OCI-LY1 (cell line): ENCODE results near the gene PCP2.

Source experiments
- H2AFZ ChIP-seq: fragments of 200-600 bp; sonication (generic), shearing (Covaris generic); 2 replicates; pipeline ENCODE4 v1.6.0; 2014; ENCODE audit warnings: antibody characterized with exemption, mild to moderate bottlenecking, low read length
- H3F3A ChIP-seq: fragments of 200-600 bp; sonication (generic), shearing (Covaris generic); 2 replicates; pipeline ENCODE4 v1.6.0; 2014; ENCODE audit warnings: mild to moderate bottlenecking, antibody characterized with exemption, low read length, moderate library complexity; ENCODE audit not compliant: insufficient read depth
- H3K27ac ChIP-seq: fragments of 200-600 bp; sonication (generic); 2 replicates; pipeline ENCODE4 v1.5.1; 2014; ENCODE audit warnings: low read length, mixed run types, mild to moderate bottlenecking, low read depth; ENCODE audit not compliant: poor library complexity, severe bottlenecking
- H3K27me3 ChIP-seq: fragments of 200-600 bp; sonication (generic); 2 replicates; pipeline ENCODE4 v1.6.0; 2014; ENCODE audit warnings: antibody characterized with exemption, mild to moderate bottlenecking, low read length, moderate library complexity; ENCODE audit not compliant: insufficient read depth
- H3K36me3 ChIP-seq: fragments of 200-600 bp; sonication (generic); 2 replicates; pipeline ENCODE4 v1.6.1; 2014; ENCODE audit warnings: mild to moderate bottlenecking, antibody characterized with exemption, low read length, moderate library complexity, mixed read lengths; ENCODE audit not compliant: insufficient read depth
- H3K4me1 ChIP-seq: fragments of 200-600 bp; sonication (generic); 2 replicates; pipeline ENCODE4 v1.5.1; 2014; ENCODE audit warnings: mild to moderate bottlenecking, low read length, moderate library complexity; ENCODE audit not compliant: insufficient read depth, severe bottlenecking
- H3K4me2 ChIP-seq: fragments of 200-600 bp; sonication (generic), shearing (Covaris generic); 2 replicates; pipeline ENCODE4 v1.6.1; 2014; ENCODE audit warnings: low read length
- H3K4me3 ChIP-seq: fragments of 200-600 bp; sonication (generic); 2 replicates; pipeline ENCODE4 v1.5.1; 2014; ENCODE audit warnings: low read length, low read depth, mild to moderate bottlenecking, mixed read lengths; ENCODE audit not compliant: poor library complexity, severe bottlenecking
- H3K79me2 ChIP-seq: fragments of 200-600 bp; shearing (Covaris generic); 2 replicates; pipeline ENCODE4 v1.6.1; 2016; ENCODE audit warnings: mixed run types, low read length, mixed read lengths; ENCODE audit not compliant: insufficient read depth
- H3K9ac ChIP-seq: fragments of 200-600 bp; sonication (generic), shearing (Covaris generic); 2 replicates; pipeline ENCODE4 v1.6.1; 2014; ENCODE audit warnings: mild to moderate bottlenecking, low read length, mixed read lengths
- H3K9me2 ChIP-seq: fragments of 200-600 bp; sonication (generic), shearing (Covaris generic); 2 replicates; pipeline ENCODE4 v1.6.1; 2014; ENCODE audit warnings: low read depth, mild to moderate bottlenecking, low read length, mixed read lengths
- H3K9me3 ChIP-seq: fragments of 200-600 bp; shearing (Covaris generic); 2 replicates; pipeline ENCODE4 v1.6.1; 2014; ENCODE audit warnings: low read length, mixed read lengths
- H4K20me1 ChIP-seq: fragments of 200-600 bp; sonication (generic), shearing (Covaris generic); 2 replicates; pipeline ENCODE4 v1.6.0; 2016; ENCODE audit warnings: mild to moderate bottlenecking, low read length; ENCODE audit not compliant: insufficient read depth
- EZH2 ChIP-seq: fragments of 200-600 bp; sonication (generic), shearing (Covaris generic); IDR thresholded peaks from 2 replicates; pipeline ENCODE4 v1.8.0; 2017; ENCODE audit warnings: borderline replicate concordance, mixed run types, mild to moderate bottlenecking, antibody characterized with exemption, low read length, moderate library complexity, mixed read lengths
- TF ChIP-seq, protein P1 (sequence below): fragments of 200-600 bp; sonication (generic), shearing (Covaris generic); IDR thresholded peaks from 2 replicates; pipeline ENCODE4 v1.5.1; 2017; ENCODE audit warnings: mild to moderate bottlenecking, antibody characterized with exemption, low read length, moderate library complexity, mixed read lengths

Gene PCP2

DNA sequence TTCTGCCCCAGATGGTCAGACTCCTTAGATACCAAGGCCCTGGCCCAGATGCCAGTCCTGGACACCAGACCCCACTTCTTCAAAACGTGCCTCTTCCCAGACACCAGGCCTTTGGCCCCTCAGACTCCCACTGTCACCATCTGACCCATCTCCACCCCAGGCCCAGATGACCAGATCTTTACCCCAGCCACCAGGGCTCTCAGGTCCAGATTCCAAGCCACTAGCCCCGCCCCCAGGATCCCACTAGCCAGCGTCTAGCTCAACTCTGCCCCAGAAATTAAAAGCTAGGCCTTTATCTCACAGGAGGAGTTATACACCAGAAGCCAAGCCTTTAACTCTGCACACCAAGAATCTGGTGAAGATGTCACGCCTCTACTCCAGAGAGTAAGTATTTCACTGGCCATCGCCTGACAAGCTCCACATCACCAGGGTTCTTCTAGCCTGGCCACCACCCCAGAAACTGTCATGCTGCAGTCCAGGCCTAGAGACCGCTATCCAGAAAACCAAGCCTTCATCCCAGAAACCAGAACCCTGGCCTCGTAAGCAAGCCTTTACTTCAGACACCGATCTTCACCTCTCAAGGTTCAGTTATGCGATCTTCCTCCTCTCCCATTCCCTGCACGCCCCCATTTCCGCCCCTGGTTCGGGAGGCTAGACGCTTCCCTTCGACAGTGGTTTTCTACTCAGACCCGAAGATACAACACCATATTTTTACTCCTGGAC lies 4.8 kb downstream of the PCP2 start:
- Histone ChIP-seq H3K9ac (peak overlapping the region; percentile 94), H4K20me1 (no peaks in the 10 kb centered on the region), H3K36me3 (peaks cover 22% of the 10 kb centered on the region), H3K4me2 (peak overlapping the region; percentile 97), H3K79me2 (peaks cover 27% of the 10 kb centered on the region), H3K9me2 (no peaks in the 10 kb centered on the region), H3K9me3 (no peaks in the 10 kb centered on the region), H3K27me3 (no peaks in the 10 kb centered on the region), H2AFZ (no peak overlapping the region), H3K4me3 (peak overlapping the region; percentile 94), H3K4me1 (peaks cover 23% of the 10 kb centered on the region), H3K27ac (no peak overlapping the region), H3F3A (no peaks in the 10 kb centered on the region)
- TF ChIP-seq, protein P1, sequence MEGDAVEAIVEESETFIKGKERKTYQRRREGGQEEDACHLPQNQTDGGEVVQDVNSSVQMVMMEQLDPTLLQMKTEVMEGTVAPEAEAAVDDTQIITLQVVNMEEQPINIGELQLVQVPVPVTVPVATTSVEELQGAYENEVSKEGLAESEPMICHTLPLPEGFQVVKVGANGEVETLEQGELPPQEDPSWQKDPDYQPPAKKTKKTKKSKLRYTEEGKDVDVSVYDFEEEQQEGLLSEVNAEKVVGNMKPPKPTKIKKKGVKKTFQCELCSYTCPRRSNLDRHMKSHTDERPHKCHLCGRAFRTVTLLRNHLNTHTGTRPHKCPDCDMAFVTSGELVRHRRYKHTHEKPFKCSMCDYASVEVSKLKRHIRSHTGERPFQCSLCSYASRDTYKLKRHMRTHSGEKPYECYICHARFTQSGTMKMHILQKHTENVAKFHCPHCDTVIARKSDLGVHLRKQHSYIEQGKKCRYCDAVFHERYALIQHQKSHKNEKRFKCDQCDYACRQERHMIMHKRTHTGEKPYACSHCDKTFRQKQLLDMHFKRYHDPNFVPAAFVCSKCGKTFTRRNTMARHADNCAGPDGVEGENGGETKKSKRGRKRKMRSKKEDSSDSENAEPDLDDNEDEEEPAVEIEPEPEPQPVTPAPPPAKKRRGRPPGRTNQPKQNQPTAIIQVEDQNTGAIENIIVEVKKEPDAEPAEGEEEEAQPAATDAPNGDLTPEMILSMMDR: no peak

DNA sequence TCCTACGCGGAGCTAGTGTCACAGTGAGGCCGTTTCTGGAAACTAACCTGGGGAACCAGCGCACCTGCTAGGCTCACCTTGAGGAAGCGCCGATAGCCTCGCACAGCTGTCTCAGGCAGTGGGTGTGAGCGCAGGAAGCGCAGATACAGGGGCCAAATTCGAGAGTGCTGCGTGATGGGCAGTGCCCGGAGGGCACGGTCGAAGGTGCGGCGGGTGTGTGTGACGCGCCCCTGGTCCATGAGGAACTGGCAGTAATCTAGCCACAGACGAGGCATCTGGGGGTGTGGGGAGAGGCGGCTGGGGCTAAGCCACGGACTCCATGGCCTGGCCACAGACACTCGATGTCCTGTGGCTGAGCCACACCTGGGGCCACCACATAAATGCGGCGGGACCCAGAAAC lies 6.4 kb downstream of the PCP2 start:
- Histone ChIP-seq H3K9ac (no peak overlapping the region), H3K9me3 (no peaks in the 10 kb centered on the region), H3F3A (no peaks in the 10 kb centered on the region), H3K4me2 (no peak overlapping the region), H3K27ac (no peak overlapping the region), H3K79me2 (peaks cover 27% of the 10 kb centered on the region), H3K4me1 (peaks cover 23% of the 10 kb centered on the region), H3K36me3 (peaks cover 33% of the 10 kb centered on the region), H3K27me3 (no peaks in the 10 kb centered on the region), H3K4me3 (no peak overlapping the region), H3K9me2 (no peaks in the 10 kb centered on the region), H4K20me1 (no peaks in the 10 kb centered on the region), H2AFZ (no peak overlapping the region)
- TF ChIP-seq, protein P1: no peak
- no peak for TF ChIP-seq EZH2

DNA sequence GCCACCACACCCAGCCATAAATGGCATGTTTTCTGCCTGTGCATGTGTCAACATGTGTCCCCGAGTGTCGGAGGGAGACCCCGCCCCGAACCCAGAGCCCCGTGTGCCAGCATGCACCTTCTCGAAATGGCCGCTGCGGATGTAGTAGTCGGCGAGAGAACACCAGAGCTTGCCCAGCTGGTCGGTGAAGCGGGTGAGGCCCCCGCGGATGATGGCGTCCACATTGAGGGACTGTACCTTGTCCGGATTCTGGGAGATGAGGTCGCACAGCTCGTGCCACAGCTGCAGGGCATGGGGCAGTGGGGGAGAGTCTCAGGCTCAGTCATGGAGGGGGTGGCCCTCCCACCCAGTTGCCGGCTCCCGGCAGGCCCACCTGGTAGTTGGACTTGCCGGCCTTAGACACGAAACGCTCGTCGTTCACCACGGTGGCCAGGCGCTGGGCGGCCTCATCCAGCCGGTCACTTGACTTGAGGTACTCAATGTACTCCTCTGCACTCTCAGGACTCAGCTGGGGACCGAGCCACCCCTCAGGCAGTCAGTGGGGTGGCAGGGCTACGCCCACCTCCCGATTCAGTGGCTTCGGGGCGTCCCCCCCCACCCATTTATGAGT lies 7.7 kb downstream of the PCP2 start:
- H3K9me2 ChIP-seq: no peaks in the 10 kb centered on the region
- H3K4me2 ChIP-seq: no peak overlapping the region
- no peaks in the 10 kb centered on the region for H3F3A ChIP-seq
- peaks cover 44% of the 10 kb centered on the region for H3K36me3 ChIP-seq
- no peaks in the 10 kb centered on the region for H3K27me3 ChIP-seq
- no peaks in the 10 kb centered on the region for H3K9me3 ChIP-seq
- H3K9ac ChIP-seq: no peak overlapping the region
- no peak overlapping the region for H2AFZ ChIP-seq
- H4K20me1 ChIP-seq: no peaks in the 10 kb centered on the region
- H3K4me1 ChIP-seq: peaks cover 21% of the 10 kb centered on the region
- H3K79me2 ChIP-seq: peaks cover 27% of the 10 kb centered on the region
- no peak for TF ChIP-seq EZH2
- TF ChIP-seq, protein P1: no peak
- H3K27ac ChIP-seq: no peak overlapping the region
- H3K4me3 ChIP-seq: no peak overlapping the region
